ENCODE data around the gene TSC22D2.

DNA sequence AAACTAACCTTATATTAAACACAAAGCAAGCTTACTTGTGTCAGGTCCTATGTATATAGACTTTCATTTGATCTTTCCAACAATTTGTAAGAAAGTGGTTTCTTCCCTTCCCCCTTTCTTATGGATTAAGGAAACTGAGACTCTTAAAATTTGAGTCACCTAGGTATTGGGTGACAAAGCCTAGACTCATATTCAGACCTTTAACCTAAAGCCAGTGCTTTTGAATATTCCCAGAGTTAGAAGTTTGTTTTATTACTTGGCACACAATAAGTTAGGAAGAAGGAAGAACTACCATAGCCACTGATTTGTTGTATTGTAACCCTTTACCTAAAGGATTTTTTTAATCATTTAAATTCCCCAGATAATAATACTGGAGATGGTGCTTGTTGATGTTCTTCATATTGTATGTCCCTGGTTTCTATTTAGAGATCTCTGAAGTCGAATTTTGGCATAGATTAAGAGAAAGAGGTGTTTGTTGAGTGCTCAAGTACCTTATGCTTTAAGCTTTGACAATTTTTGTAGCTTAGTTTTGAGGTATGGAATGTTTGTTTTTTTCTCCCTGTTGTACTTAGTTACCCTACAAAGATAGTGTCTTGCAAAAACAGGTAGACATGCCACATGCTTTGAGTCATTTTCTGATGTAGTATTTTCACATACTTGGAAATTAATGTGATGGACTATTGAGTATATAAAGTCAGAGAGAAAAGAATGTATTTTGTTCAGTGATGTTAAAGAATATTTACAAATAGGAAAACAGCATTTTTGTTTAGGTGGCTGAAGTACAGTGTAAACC is 11.2 kb downstream of the TSC22D2 start:
- TF ChIP-seq, protein P1, sequence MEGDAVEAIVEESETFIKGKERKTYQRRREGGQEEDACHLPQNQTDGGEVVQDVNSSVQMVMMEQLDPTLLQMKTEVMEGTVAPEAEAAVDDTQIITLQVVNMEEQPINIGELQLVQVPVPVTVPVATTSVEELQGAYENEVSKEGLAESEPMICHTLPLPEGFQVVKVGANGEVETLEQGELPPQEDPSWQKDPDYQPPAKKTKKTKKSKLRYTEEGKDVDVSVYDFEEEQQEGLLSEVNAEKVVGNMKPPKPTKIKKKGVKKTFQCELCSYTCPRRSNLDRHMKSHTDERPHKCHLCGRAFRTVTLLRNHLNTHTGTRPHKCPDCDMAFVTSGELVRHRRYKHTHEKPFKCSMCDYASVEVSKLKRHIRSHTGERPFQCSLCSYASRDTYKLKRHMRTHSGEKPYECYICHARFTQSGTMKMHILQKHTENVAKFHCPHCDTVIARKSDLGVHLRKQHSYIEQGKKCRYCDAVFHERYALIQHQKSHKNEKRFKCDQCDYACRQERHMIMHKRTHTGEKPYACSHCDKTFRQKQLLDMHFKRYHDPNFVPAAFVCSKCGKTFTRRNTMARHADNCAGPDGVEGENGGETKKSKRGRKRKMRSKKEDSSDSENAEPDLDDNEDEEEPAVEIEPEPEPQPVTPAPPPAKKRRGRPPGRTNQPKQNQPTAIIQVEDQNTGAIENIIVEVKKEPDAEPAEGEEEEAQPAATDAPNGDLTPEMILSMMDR (IDR thresholded peaks at IDR 0.05), result no peak
- no peak for TF ChIP-seq POLR2A (IDR thresholded peaks at IDR 0.05)
